Thyroid gland (tissue), 4 donors: ENCODE results near the gene FBXO2.

ENCODE experiments used
- CTCF ChIP-seq, 6 experiments: fragments of 200-600 bp in 3 of 6; fragments of 450-650 bp in 3 of 6; sonication (generic) in 3 of 6; IDR thresholded peaks; one replicate each; pipeline ENCODE4 v1.5.1; 2016 to 2019; ENCODE audit warnings: antibody characterized with exemption in 6 of 6, mild to moderate bottlenecking in 2 of 6, inconsistent platforms in 1 of 6, moderate library complexity in 1 of 6
- POLR2A ChIP-seq, 2 donors: fragments of 450-650 bp; IDR thresholded peaks; one replicate each; pipeline ENCODE4 v1.6.1; 2017; ENCODE audit warnings: antibody characterized with exemption in 2 of 2, mild to moderate bottlenecking in 2 of 2, moderate library complexity in 1 of 2

DNA sequence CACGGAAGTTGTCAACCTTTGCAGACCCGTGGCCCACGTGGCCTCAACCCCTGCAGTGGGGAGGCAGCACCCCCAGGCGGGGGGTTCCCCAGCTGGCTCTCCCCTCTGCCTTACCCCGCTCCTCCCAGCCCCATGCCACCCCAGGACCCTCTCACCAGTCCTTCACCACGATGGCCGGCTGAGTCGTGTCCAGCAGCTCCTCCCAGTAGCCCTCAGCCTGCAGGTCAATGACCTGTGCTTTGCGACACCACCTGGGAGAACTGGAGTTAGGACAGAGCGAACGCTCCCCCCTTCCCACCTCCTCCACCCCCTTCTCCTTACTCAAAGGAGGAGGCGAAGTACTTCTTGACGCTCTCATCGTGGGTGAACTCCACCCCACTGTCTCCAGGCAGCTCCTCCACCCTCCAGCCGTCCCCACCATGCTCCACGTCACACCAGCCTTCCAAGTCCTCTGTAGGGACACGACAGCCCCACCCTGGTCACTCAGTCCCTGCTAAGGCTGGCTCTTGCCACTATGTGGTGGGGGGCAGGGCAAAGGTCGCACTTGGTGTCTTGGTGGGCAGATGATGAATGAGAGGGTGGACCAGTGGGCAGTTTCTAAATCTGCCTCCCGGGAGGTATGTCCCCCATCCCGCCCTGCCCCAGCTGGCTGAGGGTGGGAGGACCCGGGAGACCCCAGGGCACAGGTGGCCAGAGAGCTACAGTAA lies 4.5 kb downstream of the FBXO2 start:
- no peak for TF ChIP-seq CTCF (IDR thresholded peaks at IDR 0.05)
- TF ChIP-seq POLR2A (IDR thresholded peaks at IDR 0.05), result no peak
